ENCODE data around the gene ALDH5A1.

DNA sequence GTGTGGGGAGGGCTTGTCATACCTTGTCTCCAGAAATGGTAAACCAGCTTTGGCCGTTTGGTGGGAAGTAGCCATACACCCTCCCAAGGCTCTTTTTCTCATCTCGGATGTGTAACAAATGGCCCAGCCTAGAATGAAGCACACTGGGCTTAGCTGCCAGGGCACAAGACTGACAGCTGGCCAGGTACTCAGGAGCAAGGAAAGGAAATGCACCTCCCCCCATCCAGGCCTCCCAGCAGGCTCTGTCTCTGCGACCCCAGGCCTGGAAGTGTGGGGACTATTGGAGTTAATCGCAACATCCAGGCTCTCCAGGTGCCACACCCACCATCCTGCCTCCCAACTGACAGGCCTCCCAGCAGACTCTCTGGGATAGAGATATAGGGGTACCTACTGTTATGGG lies 49.1 kb upstream of the ALDH5A1 start:
- TF ChIP-seq EZH2 (IDR thresholded peaks at IDR 0.05; ENCODE audit: borderline replicate concordance, control insufficient read depth, low read depth, low read length) (no peak), CHD2 (IDR thresholded peaks at IDR 0.05; ENCODE audit: borderline replicate concordance, low read depth, low read length) (no peak), CREB1 (IDR thresholded peaks at IDR 0.05; ENCODE audit: low read depth) (no peak), CTCF (IDR thresholded peaks at IDR 0.05 in 2 of 3, conservative IDR thresholded peaks at IDR 0.05 in 1 of 3; ENCODE audit: control insufficient read depth in 2 of 3, extremely low read depth in 1 of 3, insufficient read depth in 1 of 3, low read depth in 3 of 3, low read length in 3 of 3) (no peak), TAF1 (IDR thresholded peaks at IDR 0.05; ENCODE audit: borderline replicate concordance, low read depth, low read length) (no peak), YY1 (IDR thresholded peaks at IDR 0.05; ENCODE audit: low read depth, low read length) (no peak), RB1 (IDR thresholded peaks at IDR 0.05; ENCODE audit: borderline replicate concordance) (no peak), SP1 (IDR thresholded peaks at IDR 0.05; ENCODE audit: low read depth, low read length) (no peak), SMC3 (IDR thresholded peaks at IDR 0.05; ENCODE audit: borderline replicate concordance, low read length) (no peak), ZNF24 (IDR thresholded peaks at IDR 0.05) (no peak), POLR2A (IDR thresholded peaks at IDR 0.05; ENCODE audit: low read depth, low read length) (no peak), STAT3 (IDR thresholded peaks at IDR 0.05; ENCODE audit: low read depth, low read length) (no peak)
- TF ChIP-seq, protein P1, sequence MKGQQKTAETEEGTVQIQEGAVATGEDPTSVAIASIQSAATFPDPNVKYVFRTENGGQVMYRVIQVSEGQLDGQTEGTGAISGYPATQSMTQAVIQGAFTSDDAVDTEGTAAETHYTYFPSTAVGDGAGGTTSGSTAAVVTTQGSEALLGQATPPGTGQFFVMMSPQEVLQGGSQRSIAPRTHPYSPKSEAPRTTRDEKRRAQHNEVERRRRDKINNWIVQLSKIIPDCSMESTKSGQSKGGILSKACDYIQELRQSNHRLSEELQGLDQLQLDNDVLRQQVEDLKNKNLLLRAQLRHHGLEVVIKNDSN (IDR thresholded peaks at IDR 0.05; ENCODE audit: borderline replicate concordance, extremely low read length, insufficient read depth, low read depth, low read length), result no peak
